NT2/D1 (cell line): ENCODE data around the gene TMEM114.

Experiments
- SUZ12 ChIP-seq: IDR thresholded peaks from 2 replicates; pipeline ENCODE4 v1.6.1; 2011; ENCODE audit not compliant: insufficient read length, insufficient read depth; ENCODE audit errors: extremely low read depth
- YY1 ChIP-seq: IDR thresholded peaks from 2 replicates; pipeline ENCODE4 v1.6.1; 2011; ENCODE audit not compliant: insufficient read length, insufficient read depth
- ZNF274 ChIP-seq: IDR thresholded peaks from 2 replicates; pipeline ENCODE4 v1.6.1; 2011; ENCODE audit warnings: mild to moderate bottlenecking, low read depth, low read length

GRCh38 chr16:8533509-8533908 lies 56.8 kb downstream of the TMEM114 start:
- TF ChIP-seq ZNF274 = no peak
- no peak for TF ChIP-seq YY1
- no peak for TF ChIP-seq SUZ12
